HepG2 (cell line): ENCODE measurements around the gene RNF222. TPM values are rescaled to one million over a fixed set of nuclear protein-coding genes. Genes with fewer than 3 reads are reported as not detected.

Source experiments
- ATF6 ChIP-seq: sonication (generic); formaldehyde crosslinking; conservative IDR thresholded peaks from 2 replicates; pipeline ENCODE4 v1.4.0; 2020; ENCODE audit warnings: missing genetic modification reagents
- ELK4 ChIP-seq: sonication (generic); formaldehyde crosslinking; IDR thresholded peaks from 2 replicates; pipeline ENCODE4 v1.9.0; 2021; ENCODE audit warnings: missing genetic modification reagents, borderline replicate concordance
- HIVEP1 ChIP-seq: sonication (generic); formaldehyde crosslinking; IDR thresholded peaks from 2 replicates; pipeline ENCODE4 v1.4.0; 2020; ENCODE audit warnings: mild to moderate bottlenecking, missing genetic modification reagents
- JUNB ChIP-seq: sonication (generic); formaldehyde crosslinking; IDR thresholded peaks from 2 replicates; pipeline ENCODE4 v1.8.0; 2022; ENCODE audit warnings: missing genetic modification reagents, mild to moderate bottlenecking, borderline replicate concordance
- KDM6A ChIP-seq: IDR thresholded peaks from 2 replicates; pipeline ENCODE4 v1.6.1; 2016; ENCODE audit warnings: low read depth
- MBNL3 ChIP-seq: fragments of 250-450 bp; sonication (Bioruptor Pico); conservative IDR thresholded peaks from 2 replicates; pipeline ENCODE4 v1.8.0; 2022; ENCODE audit warnings: mild to moderate bottlenecking, inconsistent platforms
- NCOA1 ChIP-seq: sonication (generic); formaldehyde crosslinking; IDR thresholded peaks from 2 replicates; pipeline ENCODE4 v1.9.0; 2021; ENCODE audit warnings: missing genetic modification reagents
- PHF20 ChIP-seq: sonication (generic); formaldehyde crosslinking; IDR thresholded peaks from 2 replicates; pipeline ENCODE4 v1.5.0; 2020; ENCODE audit warnings: mild to moderate bottlenecking, missing genetic modification reagents
- SAFB2 ChIP-seq: sonication (generic); formaldehyde crosslinking; IDR thresholded peaks from 2 replicates; pipeline ENCODE4 v1.5.1; 2020; ENCODE audit warnings: missing genetic modification reagents, low read depth, mild to moderate bottlenecking, borderline replicate concordance
- SALL1 ChIP-seq: sonication (generic); formaldehyde crosslinking; IDR thresholded peaks from 2 replicates; pipeline ENCODE4 v1.8.0; 2022; ENCODE audit warnings: mild to moderate bottlenecking, missing genetic modification reagents
- ZBTB4 ChIP-seq: sonication (generic); formaldehyde crosslinking; IDR thresholded peaks from 2 replicates; pipeline ENCODE4 v1.4.0; 2020; ENCODE audit warnings: missing genetic modification reagents, mild to moderate bottlenecking, borderline replicate concordance
- ZFAT ChIP-seq: sonication (generic); formaldehyde crosslinking; conservative IDR thresholded peaks from 2 replicates; pipeline ENCODE4 v1.8.1; 2023; ENCODE audit warnings: missing genetic modification reagents, inconsistent platforms
- ZNF142 ChIP-seq: sonication (generic); formaldehyde crosslinking; IDR thresholded peaks from 2 replicates; pipeline ENCODE4 v1.4.0; 2020; ENCODE audit warnings: missing genetic modification reagents
- ZNF574 ChIP-seq: sonication (generic); formaldehyde crosslinking; IDR thresholded peaks from 2 replicates; pipeline ENCODE4 v1.4.0; 2020; ENCODE audit warnings: missing genetic modification reagents
- ZNF775 ChIP-seq: sonication (generic); formaldehyde crosslinking; IDR thresholded peaks from 2 replicates; pipeline ENCODE4 v1.4.0; 2020; ENCODE audit warnings: missing genetic modification reagents, mild to moderate bottlenecking, moderate library complexity, borderline replicate concordance
- polyA plus RNA-seq, 8 experiments: library from polyadenylated mRNA; depleted of rRNA in 3 of 8; stranded (reverse) in 7 of 8; unstranded in 1 of 8; fragments of >200 nt; fragmentation: Illumina TruSeq in 4 of 8; extraction: Trizol in 4 of 8; gene quantifications; 2 replicates each; pipeline versions ENCODE4 v1.2.1 to v1.2.3, GENCODE V29; 2011 to 2016; ENCODE audit warnings: low read depth in 4 of 8, missing spikeins in 1 of 8, mixed read lengths in 1 of 8; ENCODE audit not compliant: insufficient read depth in 1 of 8
- total RNA-seq, 5 experiments: library from RNA; depleted of rRNA; stranded (reverse); fragments of >200 nt; fragmentation: Illumina TruSeq; extraction: Trizol; gene quantifications; 2 replicates each; pipeline ENCODE4 v1.2.3, GENCODE V29; 2016; ENCODE audit warnings: low read depth in 1 of 5

The RNF222 gene
- total and polyA plus RNA-seq, 2 of the 13 experiments (the other 11 are each of a cell fraction or from before 2014, with no cell fraction given) = not detected

GRCh38 chr17:8417806-8418205, 20.2 kb upstream of the RNF222 start (continued):
- TF ChIP-seq ZBTB4 (CRISPR knock-in tag) = no peak
- TF ChIP-seq ZFAT (CRISPR knock-in tag) = no peak
- TF ChIP-seq ZNF142 (CRISPR knock-in tag) = no peak
- no peak for TF ChIP-seq ZNF574 (CRISPR knock-in tag)
- TF ChIP-seq JUNB (CRISPR knock-in tag) = no peak
- no peak for TF ChIP-seq ATF6 (CRISPR knock-in tag)
- TF ChIP-seq SALL1 (CRISPR knock-in tag) = peak; percentile 67
- TF ChIP-seq MBNL3 (CRISPR knock-in tag) = no peak
- no peak for TF ChIP-seq NCOA1 (CRISPR knock-in tag)
- TF ChIP-seq ELK4 = no peak
- TF ChIP-seq HIVEP1 (CRISPR knock-in tag) = no peak
- TF ChIP-seq ZNF775 (CRISPR knock-in tag) = no peak
- no peak for TF ChIP-seq PHF20 (CRISPR knock-in tag)
- TF ChIP-seq KDM6A (CRISPR knock-in tag) = 0 out of 2 replicates have a peak, but pooled peaks have one; percentile 37
- no peak for TF ChIP-seq SAFB2 (CRISPR knock-in tag)
